Ovary (tissue), 9 donors: ENCODE results near the gene MIER2. TPM values are rescaled to one million over a fixed set of nuclear protein-coding genes. Genes with fewer than 3 reads are reported as not detected.

Experiments used
- DNase-seq, 5 donors: peaks; one replicate each; pipeline ENCODE4 v3.0.0-alpha.2; 2019 to 2020
- H3K27ac ChIP-seq, 2 donors: fragments of 200-600 bp; one replicate each; pipeline versions ENCODE4 v1.5.1 to v1.8.0; 2019 to 2022
- H3K27me3 ChIP-seq: fragments of 200-600 bp; one replicate; pipeline ENCODE4 v1.8.0; 2022
- H3K36me3 ChIP-seq: fragments of 200-600 bp; sonication (generic); one replicate; pipeline ENCODE4 v1.5.1; 2019
- H3K4me1 ChIP-seq: one replicate; pipeline ENCODE4 v1.8.1; 2013; ENCODE audit warnings: mild to moderate bottlenecking, moderate library complexity; ENCODE audit not compliant: insufficient read depth
- H3K4me3 ChIP-seq: fragments of 200-600 bp; sonication (generic); one replicate; pipeline ENCODE4 v1.5.1; 2017
- H3K9me3 ChIP-seq, 2 donors: fragments of 200-600 bp in 1 of 2; sonication (generic) in 1 of 2; one replicate each; pipeline versions ENCODE4 v1.5.1 to v1.8.1; 2013 to 2019; ENCODE audit warnings: mild to moderate bottlenecking in 1 of 2, moderate library complexity in 1 of 2
- EP300 ChIP-seq: sonication (generic); formaldehyde crosslinking; IDR thresholded peaks from one replicate; pipeline ENCODE4 v1.6.1; 2017; ENCODE audit warnings: antibody characterized with exemption
- POLR2A ChIP-seq: fragments of 450-650 bp; IDR thresholded peaks from one replicate; pipeline ENCODE4 v1.6.1; 2017; ENCODE audit warnings: antibody characterized with exemption, mild to moderate bottlenecking, moderate library complexity
- WGBS, 3 donors: extraction: QIAGEN DNeasy Blood & Tissue Kit in 1 of 3; methylation state at CpG; one replicate each; pipeline versions ENCODE4 v1.1.5 to v1.1.7; 2013 to 2017; 5-methylcytosine and 5-hydroxymethylcytosine counted together
- intact Hi-C, 4 donors: fragments of 100-400 bp; cut with DNase I; formaldehyde crosslinking; loops; one replicate each; pipeline versions ENCODE4 v1.11.0 to v1.15.1; 2022 to 2023
- polyA plus RNA-seq, 2 donors: library from polyadenylated mRNA; stranded (reverse); fragments of 200-250 nt in 1 of 2; fragments of 350-450 nt in 1 of 2; fragmentation: Illumina TruSeq in 1 of 2; extraction: RNeasy Lipid Tissue Mini Kit (QIAGEN cat#74804) in 1 of 2; gene quantifications; one replicate each; pipeline ENCODE4 v1.2.3, GENCODE V29; 2013 to 2014
- total RNA-seq, 7 donors: library from RNA; depleted of rRNA in 2 of 7; stranded (reverse); fragments of >200 nt in 2 of 7; fragmentation: NEBNext Ultra II Directional in 3 of 7; extraction: Animal tissue kit (Norgen Biotek cat#: 25700) in 3 of 7; gene quantifications; one replicate each; pipeline versions ENCODE4 v1.1.0 to v1.2.4, GENCODE V29; 2016 to 2023
- TF ChIP-seq, protein P1 (sequence below), 3 donors: fragments of 450-650 bp in 2 of 3; fragments of 200-600 bp in 1 of 3; IDR thresholded peaks; one replicate each; pipeline versions ENCODE4 v1.5.1 to v1.8.0; 2016 to 2022; ENCODE audit warnings: antibody characterized with exemption in 3 of 3, mild to moderate bottlenecking in 1 of 3
- donor health status: DM: no; HTN: no; CAD: no; lungs with moderate emphysema.
- donor health status: DM: no; HTN: no; CAD: no.
- donor health status: Bipolar disorder and iron deficiency.
- donor health status: DM: yes; HTN: yes; CAD: no.
- donor health status: DM: no; HTN: no; CAD: no.
- donor health status: DM: yes; HTN: yes; CAD: no.

Gene MIER2
- total and polyA plus RNA-seq, 9 donors: 9.8 to 29.6 (median 21.7) TPM

DNA sequence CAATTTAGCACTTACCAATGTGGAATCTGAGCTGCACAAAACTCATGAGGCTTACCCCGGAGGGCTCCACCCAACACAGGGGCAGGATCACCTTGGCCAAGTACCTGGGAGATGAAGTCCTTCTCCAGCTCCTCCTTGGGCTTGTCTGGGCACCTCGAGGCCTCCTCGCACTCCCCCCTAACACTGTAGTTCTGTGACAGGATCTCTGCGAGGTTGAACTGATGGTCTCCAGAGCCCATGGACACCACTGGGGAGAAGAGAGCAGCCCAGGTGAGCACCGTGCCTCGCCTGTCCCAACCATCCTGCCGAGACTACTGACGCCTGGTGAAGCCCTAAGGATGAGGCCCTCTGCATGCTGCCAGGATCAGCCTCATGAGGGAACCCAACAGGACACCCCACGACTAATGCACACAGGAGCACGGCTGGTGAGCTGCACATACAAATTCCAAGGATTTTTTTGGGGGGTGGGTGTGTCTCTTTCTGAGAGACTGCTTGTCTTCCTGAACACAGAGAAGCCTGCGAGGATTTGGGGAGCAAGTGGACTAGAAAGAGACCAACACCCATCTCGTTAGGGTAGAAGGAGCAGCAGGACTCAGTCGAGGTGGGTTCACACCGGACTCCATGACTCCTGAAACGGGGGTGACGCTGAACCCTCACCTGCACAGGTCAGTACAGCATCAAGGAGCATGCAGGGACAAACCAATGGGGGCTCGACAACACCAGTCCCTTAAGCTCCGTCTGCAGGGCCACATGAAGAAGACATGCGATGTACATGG lies 10.1 kb downstream of the MIER2 start:
- Histone ChIP-seq H3K27me3 (no peaks in the 10 kb centered on the region), H3K4me3 (no peak overlapping the region), H3K36me3 (no peaks in the 10 kb centered on the region), H3K27ac (no peak overlapping the region), H3K9me3 (no peaks in the 10 kb centered on the region), H3K4me1 (peaks cover 11% of the 10 kb centered on the region)
- intact Hi-C loops: no loop called here
- WGBS, 3 donors: 92 to 93% (median 92%) methylated on average over 19 of the region's 19 CpGs
- TF ChIP-seq POLR2A: no peak
- TF ChIP-seq, protein P1, sequence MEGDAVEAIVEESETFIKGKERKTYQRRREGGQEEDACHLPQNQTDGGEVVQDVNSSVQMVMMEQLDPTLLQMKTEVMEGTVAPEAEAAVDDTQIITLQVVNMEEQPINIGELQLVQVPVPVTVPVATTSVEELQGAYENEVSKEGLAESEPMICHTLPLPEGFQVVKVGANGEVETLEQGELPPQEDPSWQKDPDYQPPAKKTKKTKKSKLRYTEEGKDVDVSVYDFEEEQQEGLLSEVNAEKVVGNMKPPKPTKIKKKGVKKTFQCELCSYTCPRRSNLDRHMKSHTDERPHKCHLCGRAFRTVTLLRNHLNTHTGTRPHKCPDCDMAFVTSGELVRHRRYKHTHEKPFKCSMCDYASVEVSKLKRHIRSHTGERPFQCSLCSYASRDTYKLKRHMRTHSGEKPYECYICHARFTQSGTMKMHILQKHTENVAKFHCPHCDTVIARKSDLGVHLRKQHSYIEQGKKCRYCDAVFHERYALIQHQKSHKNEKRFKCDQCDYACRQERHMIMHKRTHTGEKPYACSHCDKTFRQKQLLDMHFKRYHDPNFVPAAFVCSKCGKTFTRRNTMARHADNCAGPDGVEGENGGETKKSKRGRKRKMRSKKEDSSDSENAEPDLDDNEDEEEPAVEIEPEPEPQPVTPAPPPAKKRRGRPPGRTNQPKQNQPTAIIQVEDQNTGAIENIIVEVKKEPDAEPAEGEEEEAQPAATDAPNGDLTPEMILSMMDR (IDR thresholded peaks at IDR 0.05): no peak
- TF ChIP-seq EP300: no peak
- no peak for DNase-seq

DNA sequence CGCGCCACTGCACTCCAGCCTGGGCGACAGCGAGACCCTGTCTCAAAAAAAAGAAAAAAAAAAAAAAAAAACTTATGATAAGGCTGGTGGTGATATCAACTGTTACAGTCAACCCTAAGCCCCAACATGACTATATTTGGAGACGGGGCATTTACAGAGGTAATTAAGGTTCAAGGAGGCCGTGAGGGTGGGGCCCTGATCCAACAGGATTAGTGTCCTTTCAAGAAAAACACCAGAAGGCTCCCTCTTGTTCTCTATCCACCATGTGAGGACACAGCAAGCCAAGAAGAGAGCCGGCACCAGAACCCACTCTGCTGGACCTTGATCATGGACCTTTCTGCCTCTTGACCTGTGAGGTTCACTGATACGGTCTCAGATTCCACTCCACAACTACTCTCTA lies 14.1 kb downstream of the MIER2 start:
- no peaks in the 10 kb centered on the region for H3K27me3 ChIP-seq
- H3K9me3 ChIP-seq: no peaks in the 10 kb centered on the region
- no peak overlapping the region for H3K27ac ChIP-seq
- H3K36me3 ChIP-seq: peaks cover 3% of the 10 kb centered on the region
- 97 to 99% (median 98%) methylated on average over 8 of the region's 8 CpGs for WGBS, 3 donors
- H3K4me1 ChIP-seq: peaks cover 1% of the 10 kb centered on the region
- TF ChIP-seq, protein P1 (IDR thresholded peaks at IDR 0.05): no peak
- TF ChIP-seq EP300 (no peak), POLR2A (no peak)
- DNase-seq: no peak
- no peak overlapping the region for H3K4me3 ChIP-seq
- intact Hi-C loops: no loop called here

DNA sequence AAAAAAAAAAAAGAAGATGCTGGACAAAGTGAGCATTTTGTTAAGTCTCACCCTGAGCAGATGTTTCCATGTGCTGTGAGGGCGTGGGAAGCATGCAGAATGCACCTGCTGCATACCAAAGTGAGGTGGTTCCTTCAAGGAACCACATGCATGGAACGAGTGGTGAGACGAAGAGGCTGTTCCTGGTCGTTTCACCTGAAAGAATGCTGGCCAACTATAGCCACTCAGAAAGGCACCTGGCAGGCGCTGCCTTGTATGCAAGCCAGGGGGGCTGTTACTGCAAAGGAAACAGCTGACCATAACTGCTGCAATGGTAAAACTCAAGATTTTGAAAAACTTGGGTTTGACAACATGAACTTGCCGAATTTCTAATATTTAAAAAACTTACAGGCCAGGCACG lies 14.7 kb downstream of the MIER2 start:
- H3K4me1 ChIP-seq: no peaks in the 10 kb centered on the region
- H3K9me3 ChIP-seq: no peaks in the 10 kb centered on the region
- peaks cover 3% of the 10 kb centered on the region for H3K36me3 ChIP-seq
- 93 to 98% (median 96%) methylated on average over 7 of the region's 7 CpGs for WGBS, 3 donors
- no peak overlapping the region for H3K27ac ChIP-seq
- H3K4me3 ChIP-seq: no peak overlapping the region
- intact Hi-C loops: no loop called here
- H3K27me3 ChIP-seq: no peaks in the 10 kb centered on the region
- TF ChIP-seq POLR2A: no peak
- TF ChIP-seq, protein P1 (IDR thresholded peaks at IDR 0.05): no peak
- TF ChIP-seq EP300: no peak
- no peak for DNase-seq

DNA sequence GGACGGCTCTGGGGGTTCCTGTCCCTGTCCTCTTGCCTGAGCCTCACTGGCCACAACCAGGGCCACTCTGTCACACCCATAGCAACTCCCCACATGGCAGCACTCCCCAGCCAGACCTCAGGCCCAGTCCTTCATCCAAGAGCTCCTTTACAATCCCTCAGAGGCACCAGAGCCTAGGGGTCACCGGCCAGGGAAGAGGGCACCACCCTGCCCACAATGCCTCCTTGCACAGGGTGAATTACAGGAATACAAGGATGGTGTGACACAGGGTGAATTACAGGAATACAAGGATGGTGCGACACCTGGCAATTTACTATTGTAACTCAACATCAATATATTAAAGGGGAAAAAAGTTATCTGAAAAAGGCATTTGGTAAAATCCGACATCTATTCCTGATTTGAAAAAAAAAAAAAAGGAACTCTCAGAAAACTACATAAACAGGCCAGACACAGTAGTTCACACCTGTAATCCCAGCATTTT lies 16.5 kb downstream of the MIER2 start:
- Histone ChIP-seq H3K27me3 (no peaks in the 10 kb centered on the region), H3K27ac (no peak overlapping the region), H3K4me1 (no peaks in the 10 kb centered on the region), H3K9me3 (no peaks in the 10 kb centered on the region), H3K36me3 (peaks cover 3% of the 10 kb centered on the region), H3K4me3 (no peak overlapping the region)
- TF ChIP-seq POLR2A (no peak), EP300 (no peak)
- TF ChIP-seq, protein P1 (IDR thresholded peaks at IDR 0.05): no peak
- intact Hi-C loops: no loop called here
- DNase-seq: no peak
- 93 to 98% (median 98%) methylated on average over 4 of the region's 4 CpGs for WGBS, 3 donors
